D721Med (cell line): ENCODE measurements around the gene ZNF689.

Experiments used
- DNase-seq: peaks from one replicate; pipeline ENCODE4 v3.0.0; 2011; ENCODE audit warnings: low spot score; ENCODE audit not compliant: insufficient read length
- FAIRE-seq: peaks from 2 replicates; lab custom pipeline; 2011; peaks lifted over from hg19 to GRCh38; lab: Jason Lieb, UNC
- TF ChIP-seq, protein P1 (sequence below): IDR thresholded peaks from 2 replicates; pipeline ENCODE4 v1.5.1; 2012; ENCODE audit warnings: mild to moderate bottlenecking, control low read depth; ENCODE audit not compliant: insufficient read depth; ENCODE audit errors: missing control alignments

ZNF689 gene

GRCh38 chr16:30605158-30605557 is 5.0 kb downstream of the ZNF689 start:
- TF ChIP-seq, protein P1, sequence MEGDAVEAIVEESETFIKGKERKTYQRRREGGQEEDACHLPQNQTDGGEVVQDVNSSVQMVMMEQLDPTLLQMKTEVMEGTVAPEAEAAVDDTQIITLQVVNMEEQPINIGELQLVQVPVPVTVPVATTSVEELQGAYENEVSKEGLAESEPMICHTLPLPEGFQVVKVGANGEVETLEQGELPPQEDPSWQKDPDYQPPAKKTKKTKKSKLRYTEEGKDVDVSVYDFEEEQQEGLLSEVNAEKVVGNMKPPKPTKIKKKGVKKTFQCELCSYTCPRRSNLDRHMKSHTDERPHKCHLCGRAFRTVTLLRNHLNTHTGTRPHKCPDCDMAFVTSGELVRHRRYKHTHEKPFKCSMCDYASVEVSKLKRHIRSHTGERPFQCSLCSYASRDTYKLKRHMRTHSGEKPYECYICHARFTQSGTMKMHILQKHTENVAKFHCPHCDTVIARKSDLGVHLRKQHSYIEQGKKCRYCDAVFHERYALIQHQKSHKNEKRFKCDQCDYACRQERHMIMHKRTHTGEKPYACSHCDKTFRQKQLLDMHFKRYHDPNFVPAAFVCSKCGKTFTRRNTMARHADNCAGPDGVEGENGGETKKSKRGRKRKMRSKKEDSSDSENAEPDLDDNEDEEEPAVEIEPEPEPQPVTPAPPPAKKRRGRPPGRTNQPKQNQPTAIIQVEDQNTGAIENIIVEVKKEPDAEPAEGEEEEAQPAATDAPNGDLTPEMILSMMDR: no peak
- DNase-seq (no peak), FAIRE-seq (no peak)

- TF ChIP-seq, protein P1: no peak
- FAIRE-seq (no peak), DNase-seq (no peak)
These were observed 5.8 kb downstream of the ZNF689 start for GRCh38 chr16:30604316-30604947.

GRCh38 chr16:30603945-30604315 is 6.3 kb downstream of the ZNF689 start:
- FAIRE-seq: no peak
- no peak for DNase-seq
- TF ChIP-seq, protein P1: no peak

- TF ChIP-seq, protein P1: no peak
- FAIRE-seq (no peak), DNase-seq (no peak)
These were observed 7.4 kb downstream of the ZNF689 start for GRCh38 chr16:30602616-30603277.

- FAIRE-seq (no peak), DNase-seq (no peak)
- TF ChIP-seq, protein P1: no peak
These were observed 8.2 kb downstream of the ZNF689 start for GRCh38 chr16:30601966-30602365.

GRCh38 chr16:30600929-30601328 is 9.3 kb downstream of the ZNF689 start:
- DNase-seq (no peak), FAIRE-seq (no peak)

More at GRCh38 chr16:30600929-30601328, 9.3 kb downstream of the ZNF689 start:
- TF ChIP-seq, protein P1: no peak
